Endothelial cell of hepatic sinusoid (primary cell): ENCODE data around the gene ZFAND2A.
"Not testable (repeated sequence)": the region's sequence is repeated elsewhere in the genome, so short reads cannot be mapped to it uniquely, and the experiment has no call there.

Experiments
- in situ Hi-C: cut with HindIII; loops from 2 replicates; pipeline ENCODE4 v1.10.0; 2017; ENCODE audit warnings: low sequenced_read_pairs

Gene ZFAND2A

GRCh38 chr7:1159891-1160669 lies at the start of gene ZFAND2A:
ZFAND2A (minus strand) TSS chr7:1160196; CDS start chr7:1158212, 1,984 bp downstream.
- in situ Hi-C loops = loop anchor here (25.0 kb wide), 1 partner anchor 198 kb away; the partner anchor contains the start of gene ADAP1

- in situ Hi-C loops = no loop called here
Observed at GRCh38 chr7:1209097-1209496, 49.1 kb upstream of the ZFAND2A start.

GRCh38 chr7:1205742-1206141 lies 45.7 kb upstream of the ZFAND2A start:
- in situ Hi-C loops = not testable (repeated sequence)

- in situ Hi-C loops = no loop called here
Observed at GRCh38 chr7:1204460-1205140, 44.6 kb upstream of the ZFAND2A start.

- in situ Hi-C loops = not testable (repeated sequence)
Observed at GRCh38 chr7:1202914-1203313, 42.9 kb upstream of the ZFAND2A start.

GRCh38 chr7:1201916-1202315 lies 41.9 kb upstream of the ZFAND2A start:
- in situ Hi-C loops = no loop called here

GRCh38 chr7:1200045-1200444 lies 40.0 kb upstream of the ZFAND2A start:
- in situ Hi-C loops = no loop called here

GRCh38 chr7:1197997-1198625 lies 38.1 kb upstream of the ZFAND2A start:
- in situ Hi-C loops = no loop called here

- in situ Hi-C loops = no loop called here
Observed at GRCh38 chr7:1196950-1197349, 37.0 kb upstream of the ZFAND2A start.

- in situ Hi-C loops = not testable (repeated sequence)
Observed at GRCh38 chr7:1196441-1196840, 36.4 kb upstream of the ZFAND2A start.

- in situ Hi-C loops = no loop called here
Observed at GRCh38 chr7:1193593-1194424, 33.8 kb upstream of the ZFAND2A start.

GRCh38 chr7:1192171-1192676 lies 32.2 kb upstream of the ZFAND2A start:
- in situ Hi-C loops = no loop called here

- in situ Hi-C loops = no loop called here
Observed at GRCh38 chr7:1189986-1190772, 30.2 kb upstream of the ZFAND2A start.

- in situ Hi-C loops = no loop called here
Observed at GRCh38 chr7:1188720-1189294, 28.8 kb upstream of the ZFAND2A start.

GRCh38 chr7:1187127-1187526 lies 27.1 kb upstream of the ZFAND2A start:
- in situ Hi-C loops = no loop called here

- in situ Hi-C loops = no loop called here
Observed at GRCh38 chr7:1181640-1182039, 21.6 kb upstream of the ZFAND2A start.

- in situ Hi-C loops = no loop called here
Observed at GRCh38 chr7:1181031-1181430, 21.0 kb upstream of the ZFAND2A start.

- in situ Hi-C loops = no loop called here
Observed at GRCh38 chr7:1176891-1177373, 16.9 kb upstream of the ZFAND2A start.
